Measurements from ENCODE around the gene UFSP1.

DNA sequence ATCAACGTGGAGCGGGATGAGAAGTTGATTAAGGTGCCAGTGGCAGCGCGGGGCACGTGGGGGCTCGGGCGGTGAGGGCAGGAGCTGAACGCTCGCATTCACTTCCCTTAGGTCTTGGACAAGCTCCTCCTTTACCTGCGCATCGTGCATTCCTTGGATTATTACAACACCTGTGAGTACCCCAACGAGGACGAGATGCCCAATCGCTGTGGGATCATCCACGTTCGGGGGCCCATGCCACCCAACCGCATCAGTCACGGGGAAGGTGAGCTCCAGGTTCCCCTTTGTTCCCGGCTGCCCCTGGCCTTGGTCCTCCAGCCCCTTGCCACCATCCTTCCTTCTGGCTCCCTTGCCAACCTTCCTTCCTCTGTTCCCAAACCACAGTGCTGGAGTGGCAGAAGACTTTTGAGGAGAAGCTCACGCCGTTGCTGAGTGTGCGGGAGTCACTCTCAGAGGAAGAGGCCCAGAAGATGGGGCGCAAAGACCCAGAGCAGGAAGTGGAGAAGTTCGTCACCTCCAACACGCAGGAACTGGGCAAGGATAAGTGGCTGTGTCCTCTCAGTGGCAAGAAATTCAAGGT lies 2.5 kb downstream of the UFSP1 start:
- TF ChIP-seq, protein P1, sequence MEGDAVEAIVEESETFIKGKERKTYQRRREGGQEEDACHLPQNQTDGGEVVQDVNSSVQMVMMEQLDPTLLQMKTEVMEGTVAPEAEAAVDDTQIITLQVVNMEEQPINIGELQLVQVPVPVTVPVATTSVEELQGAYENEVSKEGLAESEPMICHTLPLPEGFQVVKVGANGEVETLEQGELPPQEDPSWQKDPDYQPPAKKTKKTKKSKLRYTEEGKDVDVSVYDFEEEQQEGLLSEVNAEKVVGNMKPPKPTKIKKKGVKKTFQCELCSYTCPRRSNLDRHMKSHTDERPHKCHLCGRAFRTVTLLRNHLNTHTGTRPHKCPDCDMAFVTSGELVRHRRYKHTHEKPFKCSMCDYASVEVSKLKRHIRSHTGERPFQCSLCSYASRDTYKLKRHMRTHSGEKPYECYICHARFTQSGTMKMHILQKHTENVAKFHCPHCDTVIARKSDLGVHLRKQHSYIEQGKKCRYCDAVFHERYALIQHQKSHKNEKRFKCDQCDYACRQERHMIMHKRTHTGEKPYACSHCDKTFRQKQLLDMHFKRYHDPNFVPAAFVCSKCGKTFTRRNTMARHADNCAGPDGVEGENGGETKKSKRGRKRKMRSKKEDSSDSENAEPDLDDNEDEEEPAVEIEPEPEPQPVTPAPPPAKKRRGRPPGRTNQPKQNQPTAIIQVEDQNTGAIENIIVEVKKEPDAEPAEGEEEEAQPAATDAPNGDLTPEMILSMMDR (IDR thresholded peaks at IDR 0.05): no peak
- TF ChIP-seq POLR2A (IDR thresholded peaks at IDR 0.05) (no peak), POLR2AphosphoS5 (IDR thresholded peaks at IDR 0.05) (no peak), EP300 (IDR thresholded peaks at IDR 0.05; ENCODE audit: low read depth) (no peak)

All from transverse colon (tissue), 4 donors.